GM21737 (cell line): ENCODE data around the gene MYBPC1.

ENCODE experiments used
- ATAC-seq: cut with Tn5 transposase; IDR thresholded peaks from one replicate; pipeline ENCODE4 v1.9.1; 2021; ENCODE audit warnings: mild to moderate bottlenecking, moderate library complexity; ENCODE audit not compliant: unreplicated experiment

The MYBPC1 gene

GRCh38 chr12:101690544-101691098 is 95.8 kb downstream of the MYBPC1 start:
- ATAC-seq = no peak

- no peak for ATAC-seq
Measured at GRCh38 chr12:101691503-101692096, 96.8 kb downstream of the MYBPC1 start.

GRCh38 chr12:101694297-101694848 is 99.6 kb downstream of the MYBPC1 start:
- no peak for ATAC-seq

GRCh38 chr12:101694986-101695385 is 100.2 kb downstream of the MYBPC1 start:
- no peak for ATAC-seq

GRCh38 chr12:101695706-101696105 is 100.9 kb downstream of the MYBPC1 start:
- no peak for ATAC-seq

GRCh38 chr12:101696251-101697196 is 101.8 kb downstream of the MYBPC1 start:
- ATAC-seq = no peak

GRCh38 chr12:101697197-101697929 is 102.6 kb downstream of the MYBPC1 start, which contains the start of gene CHPT1:
CHPT1 (plus strand) TSS chr12:101697640; CDS start chr12:101697862, 222 bp downstream.
- ATAC-seq = peak; percentile 61

GRCh38 chr12:101697930-101698799 is 103.4 kb downstream of the MYBPC1 start:
- ATAC-seq = peak; percentile 33

- ATAC-seq = no peak
Measured at GRCh38 chr12:101698800-101699347, 104.1 kb downstream of the MYBPC1 start.

- ATAC-seq = no peak
Measured at GRCh38 chr12:101700299-101700820, 105.6 kb downstream of the MYBPC1 start.

- ATAC-seq = no peak
Measured at GRCh38 chr12:101703487-101703886, 108.7 kb downstream of the MYBPC1 start.

GRCh38 chr12:101706403-101706802 is 111.6 kb downstream of the MYBPC1 start:
- no peak for ATAC-seq

GRCh38 chr12:101707131-101707782 is 112.5 kb downstream of the MYBPC1 start:
- ATAC-seq = no peak

GRCh38 chr12:101710288-101710687 is 115.5 kb downstream of the MYBPC1 start:
- no peak for ATAC-seq

GRCh38 chr12:101713059-101713682 is 118.4 kb downstream of the MYBPC1 start:
- no peak for ATAC-seq

- ATAC-seq = no peak
Measured at GRCh38 chr12:101713930-101714329, 119.2 kb downstream of the MYBPC1 start.

GRCh38 chr12:101714877-101715444 is 120.2 kb downstream of the MYBPC1 start:
- ATAC-seq = no peak

- no peak for ATAC-seq
Measured at GRCh38 chr12:101719566-101719965, 124.8 kb downstream of the MYBPC1 start.
